SW 1271 (cell line): ENCODE results near the gene SLC4A7.
"Not testable (repeated sequence)": the region's sequence is repeated elsewhere in the genome, so short reads cannot be mapped to it uniquely, and the experiment has no call there.

Source experiments
- DNase-seq, 2 experiments: peaks; one replicate each; lab custom pipeline; 2025; lab: John Stamatoyannopoulos, UW

SLC4A7 gene

GRCh38 chr3:27360113-27361078, 123.8 kb downstream of the SLC4A7 start:
- DNase-seq = no peak

DNA sequence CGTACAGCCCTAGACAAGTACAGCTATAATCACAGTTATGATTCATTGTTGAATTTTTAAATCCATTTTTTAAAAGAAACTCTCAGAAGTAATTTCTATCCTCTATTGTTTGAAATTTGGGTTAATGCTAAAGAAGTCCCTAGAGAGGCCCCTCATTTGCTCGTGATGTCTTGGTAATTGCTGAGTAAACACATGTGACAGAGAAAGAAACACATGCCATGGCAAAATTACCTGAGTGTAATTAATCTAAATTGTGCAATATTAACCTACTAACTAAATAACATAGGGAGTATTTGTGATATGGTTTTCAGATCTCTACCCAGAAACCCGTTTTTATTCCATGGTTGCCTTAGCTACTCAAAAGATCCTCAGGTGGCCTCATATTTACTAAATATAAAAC, 125.8 kb downstream of the SLC4A7 start:
- no peak for DNase-seq

DNA sequence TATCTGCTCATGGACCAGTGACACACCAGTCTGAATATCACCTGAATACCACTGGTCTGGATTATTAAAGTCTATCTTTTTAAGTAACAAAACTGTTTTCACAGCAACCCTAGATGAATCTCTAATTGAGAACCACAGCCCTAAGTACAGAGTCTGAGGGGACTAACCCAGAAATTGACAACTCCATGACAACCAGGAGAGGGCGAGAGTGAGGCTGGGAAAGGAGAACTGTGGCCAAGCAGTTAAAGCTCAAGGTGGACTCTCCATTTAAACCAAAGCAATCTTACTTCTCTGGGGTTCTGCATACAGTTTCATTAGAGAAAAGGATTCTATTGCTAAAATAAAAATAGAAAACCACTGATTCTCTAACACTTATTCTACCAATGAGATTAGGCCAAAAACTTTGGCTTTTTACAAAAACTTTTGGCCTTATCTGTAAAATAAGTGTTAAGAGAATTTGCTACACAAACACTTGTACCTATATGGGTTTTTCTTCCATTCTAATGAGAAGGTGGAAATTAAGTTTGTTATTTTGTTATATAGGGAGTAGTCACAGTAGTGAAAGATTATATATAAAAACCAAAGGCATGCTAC, 126.4 kb downstream of the SLC4A7 start:
- peak in 1 of 2 experiments; percentile 78 for DNase-seq

GRCh38 chr3:27356976-27357375, 127.2 kb downstream of the SLC4A7 start:
- no peak for DNase-seq

- DNase-seq = no peak
These were observed 129.5 kb downstream of the SLC4A7 start for GRCh38 chr3:27354588-27355203.

- DNase-seq = no peak
These were observed 130.0 kb downstream of the SLC4A7 start for GRCh38 chr3:27354161-27354560.

- no peak for DNase-seq
These were observed 131.0 kb downstream of the SLC4A7 start for GRCh38 chr3:27353221-27353620.

DNA sequence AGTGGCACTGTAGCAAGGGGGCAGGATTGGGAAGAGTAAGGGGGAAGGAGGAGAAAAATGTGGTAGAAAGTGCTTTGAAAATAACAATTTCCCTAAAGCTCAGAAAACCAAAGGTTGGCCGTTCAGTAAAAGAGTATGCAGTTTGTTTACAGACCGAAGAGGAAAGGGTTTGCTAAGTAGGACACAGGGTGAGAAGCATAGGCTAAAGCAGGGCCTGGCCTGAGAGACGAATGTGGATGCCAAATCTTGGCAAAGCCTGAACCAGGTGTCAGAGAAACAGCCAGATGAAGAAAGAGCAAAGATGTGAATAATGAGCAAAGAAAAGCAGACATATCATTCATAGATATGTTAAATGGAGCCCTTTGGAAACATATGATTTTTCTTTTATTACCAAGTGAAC, 132.1 kb downstream of the SLC4A7 start:
- DNase-seq = no peak

DNA sequence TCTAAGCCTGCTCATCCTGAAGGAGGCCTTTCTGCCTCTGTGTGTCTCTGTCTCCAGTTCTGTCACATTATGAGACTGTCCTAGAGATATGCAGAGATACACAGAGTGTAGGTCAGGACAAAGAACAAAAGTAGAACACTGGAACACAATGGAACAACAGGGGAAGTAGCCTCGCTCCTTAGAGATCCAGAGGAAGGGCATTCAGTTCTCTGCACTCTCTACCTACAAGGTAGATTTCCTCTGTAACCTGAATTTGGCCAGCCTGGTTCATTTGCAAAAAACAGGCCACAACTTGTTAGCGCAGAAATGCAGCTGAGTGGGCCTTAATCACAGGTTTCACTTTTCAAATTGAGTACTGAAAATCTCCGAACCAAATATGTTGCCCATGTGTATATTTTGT, 134.4 kb downstream of the SLC4A7 start:
- no peak for DNase-seq

DNA sequence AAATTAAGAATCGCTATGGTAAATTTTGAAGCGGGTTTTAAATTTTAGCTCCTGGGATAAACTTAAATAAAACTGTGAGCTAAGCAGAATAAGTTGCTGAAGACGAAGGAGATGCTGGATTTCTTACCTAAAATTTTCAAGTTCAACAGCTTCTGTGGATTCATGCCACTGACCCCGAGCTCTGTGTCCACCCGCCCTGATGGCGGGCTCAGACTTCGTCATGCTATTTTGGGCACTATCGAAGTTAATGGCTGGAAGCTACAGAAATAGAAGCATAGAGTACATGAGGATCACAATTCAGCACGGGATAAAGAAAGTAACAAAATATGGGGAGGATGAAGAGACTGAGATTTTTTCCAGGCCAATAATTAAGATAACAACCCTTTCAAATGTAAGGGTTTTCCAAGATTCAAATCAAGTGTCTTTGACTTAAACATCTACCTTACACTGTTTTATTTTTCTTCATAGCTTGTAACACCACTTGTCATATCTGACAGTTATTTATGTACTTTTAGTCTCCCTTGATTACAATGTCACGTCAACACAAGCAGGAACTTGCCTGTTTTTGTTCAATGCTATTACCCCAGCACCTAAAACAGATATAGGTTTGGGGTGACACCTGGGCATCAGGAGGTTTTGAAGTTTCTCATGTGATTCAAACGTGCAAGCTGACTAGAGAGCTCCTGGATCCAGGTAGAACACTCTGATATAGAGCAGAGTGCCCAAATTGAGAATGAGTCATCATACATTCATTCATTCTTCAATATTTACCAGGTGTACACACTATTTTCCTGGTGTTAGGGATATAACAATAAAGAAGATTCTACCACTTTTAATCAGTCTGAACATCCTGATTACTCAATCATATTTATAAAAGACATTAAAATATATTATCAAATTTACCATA, 138.0 kb downstream of the SLC4A7 start:
- no peak for DNase-seq

GRCh38 chr3:27345493-27345892, 138.7 kb downstream of the SLC4A7 start:
- DNase-seq = no peak

DNA sequence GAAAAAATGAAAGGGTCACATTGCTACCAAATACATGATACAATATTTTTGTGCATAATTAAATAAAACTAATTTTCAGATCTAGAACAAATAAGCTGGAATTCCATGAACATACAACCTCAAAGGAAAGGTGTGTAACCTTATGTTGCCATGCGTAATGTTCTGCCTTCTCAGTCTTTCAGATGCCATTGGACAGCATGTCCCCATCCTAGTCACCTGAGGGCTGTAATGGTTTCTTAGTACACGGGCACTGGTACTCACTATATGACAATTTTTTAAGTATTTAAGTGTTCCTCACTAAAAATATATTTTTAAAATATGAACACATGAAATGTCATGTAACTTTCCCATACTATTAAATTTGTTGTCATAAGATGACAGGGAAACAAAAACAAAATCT, 139.1 kb downstream of the SLC4A7 start:
- no peak for DNase-seq

DNA sequence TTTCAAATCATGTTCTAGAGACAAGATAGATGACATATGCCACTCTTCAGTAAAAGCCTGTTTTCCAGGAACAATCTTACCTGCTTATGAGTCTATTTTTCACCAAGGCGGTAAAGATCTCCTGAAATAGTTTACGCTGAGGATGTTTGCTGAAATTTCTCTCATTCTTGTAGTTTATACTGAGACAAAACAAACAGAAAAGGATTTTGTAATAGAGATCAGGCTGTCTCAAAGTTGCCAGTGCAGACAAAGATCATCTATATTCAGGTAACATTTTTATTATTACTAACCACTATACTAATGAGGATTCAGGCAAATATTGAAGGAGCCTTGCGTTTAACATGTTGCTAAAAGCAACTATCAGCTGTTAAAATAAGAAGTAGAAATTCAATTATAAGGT, 140.0 kb downstream of the SLC4A7 start:
- no peak for DNase-seq

DNA sequence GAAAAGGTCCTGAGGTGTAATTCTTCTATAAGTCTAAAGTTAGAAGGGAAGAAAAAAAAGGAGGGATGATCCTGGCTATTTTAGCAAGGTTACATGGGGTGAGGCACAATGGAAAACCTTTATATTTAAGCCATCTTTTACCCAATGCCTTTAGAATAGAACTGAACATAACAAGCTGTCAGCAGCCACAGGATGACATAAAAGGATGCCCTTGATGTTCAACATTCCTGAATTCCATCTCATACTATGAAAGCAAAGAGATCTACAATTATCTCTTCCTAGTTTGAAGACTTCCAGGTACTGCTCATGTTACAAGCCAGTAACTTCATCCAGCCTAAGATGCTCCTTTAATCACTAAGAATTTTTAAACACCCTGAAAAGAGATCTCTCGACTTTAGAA, 141.9 kb downstream of the SLC4A7 start:
- no peak for DNase-seq

DNA sequence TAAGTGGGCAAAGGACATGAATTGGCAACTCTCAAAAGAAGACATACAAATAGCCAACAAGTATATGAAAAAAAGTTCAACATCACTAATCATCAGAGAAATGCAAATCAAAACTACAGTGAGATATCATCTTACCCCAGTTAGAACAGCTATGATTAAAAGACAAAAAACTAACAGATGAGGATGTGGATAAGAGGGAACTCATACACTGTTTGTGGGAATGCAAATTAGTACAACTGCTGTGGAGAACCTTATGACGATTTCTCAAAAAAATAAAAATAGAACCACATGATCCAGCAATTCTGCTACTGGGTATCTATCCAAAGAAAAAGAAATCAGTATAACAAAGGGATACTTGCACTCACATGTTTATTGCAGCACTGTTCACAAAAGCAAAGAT, 143.7 kb downstream of the SLC4A7 start:
- no peak for DNase-seq

GRCh38 chr3:27335571-27335970, 148.6 kb downstream of the SLC4A7 start:
- no peak for DNase-seq

DNA sequence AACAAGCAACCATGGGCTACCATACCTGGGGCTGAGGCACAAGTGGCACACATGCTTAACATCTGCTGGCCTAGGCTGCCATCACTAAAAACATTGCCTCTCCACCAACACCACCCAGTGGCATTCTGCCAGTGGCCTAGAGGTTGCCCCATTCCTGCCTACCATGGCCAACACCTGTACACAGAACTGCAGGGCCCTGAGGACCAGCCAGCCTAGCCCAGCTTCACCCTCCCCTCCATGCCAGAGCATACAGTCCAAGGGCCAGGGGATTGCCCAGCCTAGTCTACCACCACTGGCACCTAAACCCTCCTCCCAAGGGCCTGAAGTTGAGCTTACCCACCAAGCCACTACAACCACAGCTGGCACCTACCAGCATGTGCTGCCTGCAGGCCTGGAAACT, 150.3 kb downstream of the SLC4A7 start:
- DNase-seq = no peak

DNA sequence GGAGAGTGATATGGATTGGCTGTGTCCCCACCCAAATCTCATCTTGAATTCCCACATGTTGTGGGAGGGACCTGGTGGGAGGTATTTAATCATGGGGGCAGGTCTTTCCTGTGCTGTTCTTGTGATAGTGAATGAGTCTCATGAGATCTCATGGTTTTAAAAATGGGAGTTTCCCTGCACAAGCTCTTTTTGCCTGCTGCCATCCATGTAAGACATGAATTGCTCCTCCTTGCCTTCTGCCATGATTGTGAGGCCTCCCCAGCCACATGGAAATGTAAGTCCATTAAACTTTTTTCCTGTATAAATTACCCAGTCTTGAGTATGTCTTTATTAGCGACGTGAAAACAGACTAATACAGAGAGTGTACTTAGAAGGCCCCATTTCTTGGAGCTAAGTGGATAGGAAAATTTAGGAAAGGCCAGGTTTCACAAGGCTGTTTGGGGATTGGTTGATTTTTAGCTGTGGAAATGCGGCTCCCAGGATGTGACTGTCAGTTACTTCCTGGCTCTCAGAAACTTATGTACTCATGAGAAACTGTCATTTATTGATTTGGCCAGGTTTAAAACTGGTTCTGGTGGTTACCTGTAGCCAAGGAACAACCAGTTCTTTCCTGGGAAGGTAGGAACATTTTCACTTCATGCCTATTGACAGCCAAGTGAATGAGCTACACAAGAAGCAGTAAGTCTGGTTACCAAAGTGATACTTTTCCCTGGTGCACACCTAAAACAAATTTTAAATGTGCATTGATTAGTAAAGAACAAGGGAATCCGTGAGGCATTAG, 155.0 kb downstream of the SLC4A7 start:
- not testable (repeated sequence) for DNase-seq

DNA sequence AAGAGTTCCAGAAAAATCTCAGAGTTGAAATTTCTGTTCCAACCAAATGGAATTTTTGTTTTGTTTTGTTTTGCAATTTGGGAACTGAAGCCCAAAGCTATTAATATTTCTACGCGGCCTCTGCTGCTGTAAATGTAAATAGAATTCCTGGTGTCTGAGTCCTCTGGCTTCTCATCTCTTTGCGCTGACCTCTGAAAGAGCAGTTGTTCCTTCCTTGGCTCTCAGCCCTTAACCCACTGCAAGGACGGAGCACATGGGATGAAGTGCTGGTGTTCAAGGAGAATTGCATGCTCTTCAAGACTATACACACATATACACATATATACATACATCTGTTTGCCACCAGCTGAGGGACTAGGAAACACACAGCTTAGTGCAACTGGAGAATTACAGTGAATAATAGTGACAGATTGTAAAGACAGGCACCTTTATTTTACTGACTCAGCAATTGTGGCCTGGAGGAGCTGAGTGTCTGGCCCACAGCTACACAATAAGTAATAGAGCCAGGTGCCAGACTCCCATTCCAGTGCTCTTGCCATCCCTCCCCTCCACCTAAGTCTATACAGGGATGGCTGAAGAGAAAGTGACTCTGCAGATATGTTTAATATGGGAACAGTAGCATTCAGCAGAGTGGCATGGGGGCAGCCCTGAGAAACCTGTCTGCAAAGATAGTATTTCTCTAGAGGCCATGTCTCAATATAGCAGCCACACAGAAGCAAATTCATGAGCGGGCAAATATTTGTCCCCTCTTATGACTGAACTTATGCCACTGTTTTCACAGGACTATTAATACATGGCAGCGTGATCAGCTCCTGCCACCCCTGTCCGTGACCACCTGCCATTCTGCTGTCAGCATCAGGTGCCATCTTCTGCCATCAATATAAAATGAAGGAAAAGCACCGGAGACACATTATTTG, 157.3 kb downstream of the SLC4A7 start:
- DNase-seq = no peak

DNA sequence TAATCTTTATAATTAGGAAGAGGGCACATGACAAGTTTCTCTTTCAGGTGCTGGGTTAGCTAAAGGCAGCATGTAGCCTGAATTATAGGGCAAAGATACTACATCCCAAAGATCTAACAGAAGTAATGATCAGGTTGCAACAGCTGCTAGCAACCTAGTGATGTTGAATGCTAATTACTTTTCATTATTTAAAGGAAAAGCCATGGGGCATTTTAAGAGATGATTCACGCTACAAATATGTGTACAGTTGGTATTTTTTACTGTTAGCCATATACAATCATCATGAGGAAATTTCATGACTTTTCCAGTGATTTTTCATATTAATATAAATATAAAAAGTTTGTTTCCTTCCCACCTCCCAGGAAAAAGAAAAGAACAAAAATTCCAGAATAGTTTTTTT, 158.0 kb downstream of the SLC4A7 start:
- peak in 1 of 2 experiments; percentile 17 for DNase-seq
